WERI-Rb-1 (cell line): ENCODE data around the gene IGF2BP2.

ENCODE experiments used
- DNase-seq: peaks from one replicate; pipeline ENCODE4 v3.0.0-alpha.2; 2020
- H3K27ac ChIP-seq: fragments of 250-450 bp; sonication (Bioruptor Pico); 2 replicates; pipeline ENCODE4 v1.5.1; 2020; ENCODE audit warnings: mild to moderate bottlenecking, moderate library complexity
- H3K27me3 ChIP-seq: fragments of 250-450 bp; sonication (Bioruptor Pico); 2 replicates; pipeline ENCODE4 v1.5.1; 2021; ENCODE audit warnings: mild to moderate bottlenecking, low read depth, moderate library complexity; ENCODE audit not compliant: insufficient read depth, severe bottlenecking
- H3K36me3 ChIP-seq: fragments of 250-450 bp; sonication (Bioruptor Pico); 2 replicates; pipeline ENCODE4 v1.5.1; 2020; ENCODE audit warnings: mild to moderate bottlenecking, moderate library complexity
- H3K4me3 ChIP-seq: 2 replicates; pipeline ENCODE4 v1.5.1; 2011; ENCODE audit warnings: low read depth, mild to moderate bottlenecking, control low read depth, low read length
- H3K9me3 ChIP-seq: fragments of 250-450 bp; sonication (Bioruptor Pico); 2 replicates; pipeline ENCODE4 v1.5.1; 2021; ENCODE audit warnings: mild to moderate bottlenecking, moderate library complexity; ENCODE audit not compliant: severe bottlenecking
- TF ChIP-seq, protein P1 (sequence below): IDR thresholded peaks from 2 replicates; pipeline ENCODE4 v1.5.1; 2011; ENCODE audit warnings: low read depth, mild to moderate bottlenecking, control low read depth, inconsistent platforms, low read length

IGF2BP2 gene

DNA sequence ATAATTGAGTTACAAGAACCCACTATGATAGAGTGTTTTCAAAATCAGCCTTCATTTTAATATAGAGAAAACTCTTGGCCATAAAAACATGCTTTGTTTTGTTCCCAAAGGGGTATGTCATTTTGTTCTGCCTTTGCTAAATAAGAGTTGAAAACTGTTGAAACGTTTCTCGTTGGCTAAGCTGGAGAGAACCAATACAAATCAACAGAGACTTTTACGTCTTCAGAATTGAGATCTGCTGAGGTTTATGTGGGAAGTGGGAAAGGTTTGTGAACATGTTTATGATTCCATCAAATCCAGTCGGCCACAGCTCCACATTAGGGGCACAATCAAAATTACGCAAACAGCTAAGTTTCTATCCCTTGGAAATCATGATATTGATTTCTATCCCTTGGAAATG, 102.0 kb downstream of the IGF2BP2 start:
- TF ChIP-seq, protein P1, sequence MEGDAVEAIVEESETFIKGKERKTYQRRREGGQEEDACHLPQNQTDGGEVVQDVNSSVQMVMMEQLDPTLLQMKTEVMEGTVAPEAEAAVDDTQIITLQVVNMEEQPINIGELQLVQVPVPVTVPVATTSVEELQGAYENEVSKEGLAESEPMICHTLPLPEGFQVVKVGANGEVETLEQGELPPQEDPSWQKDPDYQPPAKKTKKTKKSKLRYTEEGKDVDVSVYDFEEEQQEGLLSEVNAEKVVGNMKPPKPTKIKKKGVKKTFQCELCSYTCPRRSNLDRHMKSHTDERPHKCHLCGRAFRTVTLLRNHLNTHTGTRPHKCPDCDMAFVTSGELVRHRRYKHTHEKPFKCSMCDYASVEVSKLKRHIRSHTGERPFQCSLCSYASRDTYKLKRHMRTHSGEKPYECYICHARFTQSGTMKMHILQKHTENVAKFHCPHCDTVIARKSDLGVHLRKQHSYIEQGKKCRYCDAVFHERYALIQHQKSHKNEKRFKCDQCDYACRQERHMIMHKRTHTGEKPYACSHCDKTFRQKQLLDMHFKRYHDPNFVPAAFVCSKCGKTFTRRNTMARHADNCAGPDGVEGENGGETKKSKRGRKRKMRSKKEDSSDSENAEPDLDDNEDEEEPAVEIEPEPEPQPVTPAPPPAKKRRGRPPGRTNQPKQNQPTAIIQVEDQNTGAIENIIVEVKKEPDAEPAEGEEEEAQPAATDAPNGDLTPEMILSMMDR = no peak
- Histone ChIP-seq H3K36me3 (no peaks in the 10 kb centered on the region; the same call in 1 of the 2 replicates), H3K4me3 (no peak overlapping the region), H3K9me3 (no peaks in the 10 kb centered on the region), H3K27me3 (no peaks in the 10 kb centered on the region), H3K27ac (no peak overlapping the region)
- DNase-seq = no peak

DNA sequence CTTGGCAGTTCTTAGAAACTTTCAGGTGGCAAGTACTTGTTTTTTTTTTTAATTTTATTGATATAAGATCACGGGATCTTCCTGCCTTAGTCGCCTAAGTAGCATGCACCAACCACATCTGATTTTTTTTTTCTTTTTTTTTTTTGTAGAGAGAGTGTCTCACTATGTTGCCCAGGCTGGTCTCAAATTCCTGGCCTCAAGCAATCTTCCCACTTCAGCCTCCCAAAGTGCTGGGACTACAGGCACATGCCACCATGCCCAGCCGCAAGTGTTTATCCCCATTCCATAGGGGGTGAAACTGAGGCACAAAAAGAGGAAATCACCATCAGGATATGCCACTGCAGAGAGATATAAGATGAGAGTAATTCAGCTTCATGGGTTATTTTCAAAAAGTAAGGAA, 102.9 kb downstream of the IGF2BP2 start:
- Histone ChIP-seq H3K27ac (no peak overlapping the region), H3K9me3 (no peaks in the 10 kb centered on the region), H3K4me3 (no peak overlapping the region), H3K36me3 (no peaks in the 10 kb centered on the region; the same call in 1 of the 2 replicates), H3K27me3 (no peaks in the 10 kb centered on the region)
- DNase-seq = no peak
- TF ChIP-seq, protein P1 = no peak

DNA sequence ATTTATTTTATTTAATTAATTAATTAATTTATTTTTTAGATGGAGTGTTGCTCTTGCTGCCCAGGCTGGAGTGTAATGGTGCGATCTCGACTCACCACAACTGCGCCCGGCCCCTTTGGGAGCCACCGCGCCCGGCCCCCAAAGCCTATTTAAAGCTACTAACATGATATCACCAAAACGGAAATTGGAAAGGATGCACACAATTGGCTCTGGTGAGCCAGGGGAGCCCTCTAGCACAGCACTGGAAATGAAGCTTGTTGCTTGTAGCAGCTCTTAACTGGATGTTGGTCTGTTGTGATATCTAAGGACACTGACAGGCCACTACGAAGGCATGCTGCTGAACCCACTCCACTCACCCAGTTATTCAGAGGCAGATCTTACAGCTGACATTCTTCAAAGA, 104.5 kb downstream of the IGF2BP2 start:
- TF ChIP-seq, protein P1 = no peak
- H3K36me3 ChIP-seq = no peaks in the 10 kb centered on the region; the same call in 1 of the 2 replicates
- no peak overlapping the region for H3K27ac ChIP-seq
- no peaks in the 10 kb centered on the region for H3K9me3 ChIP-seq
- H3K4me3 ChIP-seq = no peak overlapping the region
- no peaks in the 10 kb centered on the region for H3K27me3 ChIP-seq
- DNase-seq = no peak

DNA sequence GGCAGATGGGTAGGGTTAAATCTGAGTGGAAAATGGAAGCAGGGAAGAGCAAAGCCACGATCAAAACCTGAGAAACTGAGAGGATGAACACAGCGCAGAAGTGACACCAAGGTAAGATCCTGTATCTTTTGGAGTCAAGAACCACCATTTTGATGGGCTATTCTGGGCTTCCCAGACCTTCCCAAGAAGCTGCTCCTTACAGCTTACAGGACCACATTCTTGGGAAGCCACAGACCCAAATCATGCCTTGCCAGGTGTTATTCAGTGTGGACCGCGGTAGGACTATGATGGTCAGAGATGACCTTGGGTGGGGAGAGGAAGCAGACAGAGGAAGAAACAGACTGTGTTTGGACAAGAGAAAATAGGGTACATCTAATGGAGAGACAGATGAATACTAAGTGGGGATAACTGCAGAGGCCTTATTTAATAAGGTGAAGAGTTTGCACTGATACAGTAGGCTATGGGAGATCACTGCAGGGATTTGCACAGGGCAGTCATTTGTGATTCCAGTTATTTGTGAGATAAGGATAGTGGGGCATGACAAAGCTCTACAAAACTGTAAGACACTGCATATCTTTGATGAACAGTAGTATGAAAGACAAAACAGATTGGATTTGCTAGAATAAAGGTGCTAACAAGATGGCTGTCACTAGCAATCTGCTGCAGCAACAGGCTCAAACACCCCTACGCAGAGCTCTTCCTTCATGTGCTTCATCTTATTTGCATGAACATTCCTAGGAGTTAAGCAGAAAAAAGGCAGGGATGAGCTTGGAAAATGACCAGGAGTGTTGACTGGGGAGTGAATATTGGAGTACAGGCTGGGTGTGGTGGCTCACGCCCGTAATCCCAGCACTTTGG, 105.9 kb downstream of the IGF2BP2 start:
- no peaks in the 10 kb centered on the region for H3K9me3 ChIP-seq
- no peak overlapping the region for H3K27ac ChIP-seq
- no peak for DNase-seq
- TF ChIP-seq, protein P1 = no peak
- no peaks in the 10 kb centered on the region; the same call in 1 of the 2 replicates for H3K36me3 ChIP-seq
- no peak overlapping the region for H3K4me3 ChIP-seq
- H3K27me3 ChIP-seq = no peaks in the 10 kb centered on the region

DNA sequence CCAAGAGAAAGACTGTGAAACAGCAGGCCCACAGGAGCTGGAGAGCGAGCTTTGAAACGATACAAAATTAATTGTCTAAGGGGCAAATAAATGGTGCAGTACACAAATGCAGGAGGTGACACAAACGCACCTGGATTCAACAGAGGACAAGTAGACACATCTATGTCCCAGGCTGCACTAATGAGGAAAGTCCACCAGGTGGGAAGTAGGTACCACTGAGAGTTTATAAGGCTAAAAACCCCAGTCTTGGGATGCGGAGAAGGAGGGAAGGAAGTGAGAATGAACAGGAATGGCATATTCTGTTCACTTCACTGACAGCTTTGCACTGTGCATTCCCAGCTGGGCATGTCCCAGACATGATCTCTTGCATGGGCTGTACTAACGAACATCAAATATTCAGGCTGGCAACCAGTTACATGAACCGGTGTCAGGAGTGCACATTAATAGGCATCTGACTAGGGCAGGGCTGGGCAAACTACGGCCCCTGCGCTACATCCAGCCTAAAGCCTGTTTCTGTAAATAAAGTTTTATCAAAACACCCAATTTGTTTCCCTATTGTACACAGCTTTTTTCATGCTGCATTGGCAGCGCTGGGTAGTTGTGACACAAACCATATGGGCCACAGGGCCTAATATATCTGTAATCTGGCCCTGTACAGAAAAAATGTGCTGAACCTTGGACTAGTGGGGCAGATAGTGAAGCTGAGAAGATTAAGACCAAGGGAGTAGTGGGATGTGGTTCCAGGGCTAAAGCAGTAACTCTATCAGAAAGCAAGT, 107.0 kb downstream of the IGF2BP2 start:
- no peak for DNase-seq
- Histone ChIP-seq H3K27ac (peak overlapping the region; percentile 67), H3K4me3 (no peak overlapping the region), H3K36me3 (no peaks in the 10 kb centered on the region; the same call in 1 of the 2 replicates), H3K27me3 (no peaks in the 10 kb centered on the region), H3K9me3 (no peaks in the 10 kb centered on the region)
- TF ChIP-seq, protein P1 = no peak
